Liver (tissue), 9 donors: ENCODE measurements around the gene NAALADL1. TPM values are rescaled to one million over a fixed set of nuclear protein-coding genes. Genes with fewer than 3 reads are reported as not detected.

Experiments used
- DNase-seq: peaks from one replicate; pipeline ENCODE4 v3.0.0-alpha.2; 2017; ENCODE audit warnings: low spot score
- H3K27ac ChIP-seq, 2 donors: one replicate each; pipeline ENCODE4 v1.7.0; 2013; ENCODE audit warnings: inconsistent platforms in 2 of 2, low read length in 2 of 2, control low read depth in 1 of 2, low read depth in 1 of 2, mild to moderate bottlenecking in 1 of 2
- H3K27me3 ChIP-seq, 4 donors: one replicate each; pipeline versions ENCODE4 v1.6.1 to v1.7.0; 2013; ENCODE audit warnings: low read length in 3 of 4, inconsistent platforms in 1 of 4, mild to moderate bottlenecking in 1 of 4, moderate library complexity in 1 of 4; ENCODE audit not compliant: control insufficient read depth in 4 of 4, insufficient read depth in 4 of 4
- H3K36me3 ChIP-seq, 4 donors: one replicate each; pipeline versions ENCODE4 v1.6.1 to v1.7.0; 2013; ENCODE audit warnings: low read length in 3 of 4, mild to moderate bottlenecking in 3 of 4, low read depth in 1 of 4, moderate library complexity in 1 of 4; ENCODE audit not compliant: control insufficient read depth in 4 of 4, insufficient read depth in 3 of 4
- H3K4me1 ChIP-seq, 4 donors: one replicate each; pipeline versions ENCODE4 v1.6.1 to v1.7.0; 2013; ENCODE audit warnings: low read length in 3 of 4, mild to moderate bottlenecking in 3 of 4, moderate library complexity in 1 of 4; ENCODE audit not compliant: control insufficient read depth in 4 of 4, insufficient read depth in 4 of 4
- H3K4me3 ChIP-seq, 3 donors: one replicate each; pipeline versions ENCODE4 v1.6.1 to v1.7.0; 2013; ENCODE audit warnings: low read length in 3 of 3, control low read depth in 1 of 3, low read depth in 1 of 3, mild to moderate bottlenecking in 1 of 3
- H3K9ac ChIP-seq, 2 donors: one replicate each; pipeline ENCODE4 v1.7.0; 2013; ENCODE audit warnings: low read length in 2 of 2, mild to moderate bottlenecking in 2 of 2, moderate library complexity in 2 of 2, control low read depth in 1 of 2, low read depth in 1 of 2
- H3K9me3 ChIP-seq, 4 donors: one replicate each; pipeline versions ENCODE4 v1.6.1 to v1.7.0; 2013; ENCODE audit warnings: low read length in 3 of 4; ENCODE audit not compliant: control insufficient read depth in 4 of 4
- ATF3 ChIP-seq: IDR thresholded peaks from 2 replicates; pipeline ENCODE4 v1.6.1; 2016; ENCODE audit warnings: antibody characterized with exemption
- CTCF ChIP-seq: fragments of 150-350 bp; IDR thresholded peaks from 2 replicates; pipeline ENCODE4 v1.5.1; 2017; ENCODE audit warnings: improper control_type of control experiment, low read depth, low read length; ENCODE audit not compliant: missing input control
- EGR1 ChIP-seq, 2 donors: IDR thresholded peaks; 2 replicates each; pipeline ENCODE4 v1.6.1; 2016 to 2018; ENCODE audit warnings: antibody characterized with exemption in 2 of 2, low read depth in 2 of 2
- FOXA1 ChIP-seq: IDR thresholded peaks from 2 replicates; pipeline ENCODE4 v1.6.1; 2016; ENCODE audit warnings: antibody characterized with exemption
- FOXA2 ChIP-seq: IDR thresholded peaks from 2 replicates; pipeline ENCODE4 v1.6.1; 2016; ENCODE audit warnings: antibody characterized with exemption
- GABPA ChIP-seq, 2 donors: IDR thresholded peaks in 1 of 2; conservative IDR thresholded peaks in 1 of 2; 2 replicates each; pipeline ENCODE4 v1.6.1; 2016; ENCODE audit warnings: antibody characterized with exemption in 2 of 2, mild to moderate bottlenecking in 1 of 2, moderate library complexity in 1 of 2
- HNF4A ChIP-seq, 2 donors: conservative IDR thresholded peaks; 2 replicates each; pipeline ENCODE4 v1.6.1; 2016; ENCODE audit warnings: antibody characterized with exemption in 2 of 2, mild to moderate bottlenecking in 2 of 2
- HNF4G ChIP-seq: IDR thresholded peaks from 2 replicates; pipeline ENCODE4 v1.6.1; 2016; ENCODE audit warnings: antibody characterized with exemption
- JUND ChIP-seq, 2 donors: IDR thresholded peaks; 2 replicates each; pipeline ENCODE4 v1.6.1; 2016; ENCODE audit warnings: antibody characterized with exemption in 2 of 2
- MAX ChIP-seq: IDR thresholded peaks from 2 replicates; pipeline ENCODE4 v1.6.1; 2016; ENCODE audit warnings: antibody characterized with exemption
- NR2F2 ChIP-seq: IDR thresholded peaks from 2 replicates; pipeline ENCODE4 v1.6.1; 2016; ENCODE audit warnings: antibody characterized with exemption
- RAD21 ChIP-seq, 2 donors: IDR thresholded peaks; 2 replicates each; pipeline ENCODE4 v1.6.1; 2016; ENCODE audit warnings: antibody characterized with exemption in 2 of 2, mild to moderate bottlenecking in 2 of 2
- REST ChIP-seq: IDR thresholded peaks from 2 replicates; pipeline ENCODE4 v1.6.1; 2016; ENCODE audit warnings: antibody characterized with exemption, mild to moderate bottlenecking
- RXRA ChIP-seq, 2 donors: IDR thresholded peaks; 2 replicates each; pipeline ENCODE4 v1.6.1; 2017 to 2018; ENCODE audit warnings: antibody characterized with exemption in 2 of 2, mild to moderate bottlenecking in 1 of 2
- SP1 ChIP-seq: IDR thresholded peaks from 2 replicates; pipeline ENCODE4 v1.6.1; 2018; ENCODE audit warnings: antibody characterized with exemption, mild to moderate bottlenecking
- TAF1 ChIP-seq: conservative IDR thresholded peaks from 2 replicates; pipeline ENCODE4 v1.6.1; 2016; ENCODE audit warnings: antibody characterized with exemption, mild to moderate bottlenecking
- YY1 ChIP-seq: IDR thresholded peaks from 2 replicates; pipeline ENCODE4 v1.6.1; 2016; ENCODE audit warnings: antibody characterized with exemption, mild to moderate bottlenecking
- ZBTB33 ChIP-seq: IDR thresholded peaks from 2 replicates; pipeline ENCODE4 v1.6.1; 2016; ENCODE audit warnings: antibody characterized with exemption
- WGBS: extraction: QIAGEN DNeasy Blood & Tissue Kit; methylation state at CpG from one replicate; pipeline ENCODE4 v1.1.7; 2013; 5-methylcytosine and 5-hydroxymethylcytosine counted together
- polyA plus RNA-seq, 2 donors: library from polyadenylated mRNA; stranded (reverse) in 1 of 2; unstranded in 1 of 2; fragments of 200-250 nt in 1 of 2; fragments of >200 nt in 1 of 2; fragmentation: Nextera tagmentation in 1 of 2; extraction: Ambion mirVana in 1 of 2; gene quantifications; one replicate each; pipeline versions ENCODE4 v1.2.1 to v1.2.3, GENCODE V29; 2013 to 2015
- total RNA-seq, 2 donors: library from RNA; depleted of rRNA; stranded (reverse); fragments of >200 nt; gene quantifications; one replicate each; pipeline ENCODE4 v1.2.3, GENCODE V29; 2014
- donor health status: healthy.
- donor health status: healthy.
- donor health status: healthy.
- donor health status: healthy.
- donor health status: healthy.

Gene NAALADL1
- total and polyA plus RNA-seq, 4 donors: 1.2 to 2.1 (median 1.6) TPM

GRCh38 chr11:65102142-65103095 is 44.1 kb upstream of the NAALADL1 start:
- H3K9ac ChIP-seq: no peak overlapping the region
- peaks cover 0 to 6% (median 2%) of the 10 kb centered on the region in 4 donors for H3K36me3 ChIP-seq
- peak overlapping the region; percentile 66 to 81 for H3K27ac ChIP-seq
- H3K9me3 ChIP-seq: no peaks in the 10 kb centered on the region
- DNase-seq: no peak
- H3K27me3 ChIP-seq: no peaks in the 10 kb centered on the region
- peak; percentile 55 for TF ChIP-seq ZBTB33
- TF ChIP-seq RXRA (IDR thresholded peaks at IDR 0.05): peak; percentile 87 to 88
- TF ChIP-seq ATF3: peak; percentile 33
- TF ChIP-seq JUND (IDR thresholded peaks at IDR 0.05): peak in 1 of 2 donors; percentile 31
- peak; percentile 61 for TF ChIP-seq FOXA1
- TF ChIP-seq GABPA (IDR thresholded peaks at IDR 0.05 in 1 of 2, conservative IDR thresholded peaks at IDR 0.05 in 1 of 2): peak in 1 of 2 donors; percentile 66
- no peak for TF ChIP-seq TAF1
- TF ChIP-seq SP1: peak; percentile 74
- TF ChIP-seq NR2F2: no peak
- no peak for TF ChIP-seq EGR1 (IDR thresholded peaks at IDR 0.05; ENCODE audit: low read depth in 2 of 2)
- TF ChIP-seq CTCF: no peak
- no peak for TF ChIP-seq MAX
- TF ChIP-seq HNF4A (conservative IDR thresholded peaks at IDR 0.05): peak; percentile 35 to 47
- peak; percentile 76 for TF ChIP-seq FOXA2
- no peak for TF ChIP-seq REST
- peak; percentile 94 for TF ChIP-seq YY1
- TF ChIP-seq HNF4G: no peak
- TF ChIP-seq RAD21 (IDR thresholded peaks at IDR 0.05): peak in 1 of 2 donors; percentile 10
- 50% methylated on average over 8 of the region's 8 CpGs for WGBS
- H3K4me1 ChIP-seq: peaks cover 10 to 40% (median 28%) of the 10 kb centered on the region in 4 donors
- no peak overlapping the region for H3K4me3 ChIP-seq
